WTC11 (cell line): ENCODE data around the gene ROBO4.

Experiments used
- ATF2 ChIP-seq: sonication (generic); formaldehyde crosslinking; IDR thresholded peaks from 2 replicates; pipeline ENCODE4 v1.8.1; 2022; ENCODE audit warnings: low read depth, missing genetic modification reagents, borderline replicate concordance
- CBFB ChIP-seq: sonication (generic); formaldehyde crosslinking; IDR thresholded peaks from 2 replicates; pipeline ENCODE4 v1.8.1; 2022; ENCODE audit warnings: mild to moderate bottlenecking, low read depth, missing genetic modification reagents
- FOXP1 ChIP-seq: sonication (generic); formaldehyde crosslinking; IDR thresholded peaks from 2 replicates; pipeline ENCODE4 v1.8.0; 2022; ENCODE audit warnings: missing genetic modification reagents, mild to moderate bottlenecking, moderate library complexity, borderline replicate concordance
- JUN ChIP-seq: sonication (generic); formaldehyde crosslinking; IDR thresholded peaks from 2 replicates; pipeline ENCODE4 v1.8.0; 2023; ENCODE audit warnings: mild to moderate bottlenecking, missing genetic modification reagents
- ZBTB21 ChIP-seq: sonication (generic); formaldehyde crosslinking; IDR thresholded peaks from 2 replicates; pipeline ENCODE4 v1.8.1; 2023; ENCODE audit warnings: mild to moderate bottlenecking, missing genetic modification reagents, borderline replicate concordance
- ZNF263 ChIP-seq: sonication (generic); formaldehyde crosslinking; IDR thresholded peaks from 2 replicates; pipeline ENCODE4 v1.8.1; 2022; ENCODE audit warnings: low read depth, mild to moderate bottlenecking, moderate library complexity, missing genetic modification reagents
- TF ChIP-seq, protein P1 (sequence below): fragments of 200-600 bp; IDR thresholded peaks from 2 replicates; pipeline ENCODE4 v1.8.0; 2022; ENCODE audit warnings: antibody characterized with exemption
- TF ChIP-seq, protein P2 (sequence below): sonication (generic); formaldehyde crosslinking; IDR thresholded peaks from 2 replicates; pipeline ENCODE4 v1.8.0; 2022; ENCODE audit warnings: mild to moderate bottlenecking, missing genetic modification reagents
- TF ChIP-seq, protein P3 (sequence below): sonication (generic); formaldehyde crosslinking; IDR thresholded peaks from 2 replicates; pipeline ENCODE4 v1.8.1; 2022; ENCODE audit warnings: mild to moderate bottlenecking, missing genetic modification reagents, moderate library complexity, borderline replicate concordance
- TF ChIP-seq, protein P4 (sequence below): sonication (generic); formaldehyde crosslinking; IDR thresholded peaks from 2 replicates; pipeline ENCODE4 v1.8.0; 2023; ENCODE audit warnings: mild to moderate bottlenecking, missing genetic modification reagents

DNA sequence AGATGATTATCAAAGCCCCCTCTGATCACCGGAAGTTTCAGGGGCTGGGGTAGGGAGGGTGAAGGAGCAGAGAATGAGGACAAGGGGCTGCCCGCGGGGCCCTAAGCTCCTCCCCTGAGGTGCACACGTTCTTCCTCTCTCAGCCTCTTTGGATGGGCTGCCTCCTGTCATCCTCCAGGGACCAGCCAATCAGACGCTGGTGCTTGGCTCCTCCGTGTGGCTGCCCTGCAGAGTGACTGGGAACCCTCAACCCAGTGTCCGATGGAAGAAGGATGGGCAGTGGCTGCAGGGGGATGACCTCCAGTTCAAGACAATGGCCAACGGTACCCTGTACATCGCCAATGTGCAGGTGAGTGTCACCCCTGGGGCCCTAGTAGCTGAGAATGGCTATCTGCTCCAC, 24.9 kb downstream of the ROBO4 start:
- TF ChIP-seq ZNF263 (CRISPR knock-in tag) = no peak
- no peak for TF ChIP-seq ZBTB21 (CRISPR knock-in tag)
- TF ChIP-seq, protein P1, sequence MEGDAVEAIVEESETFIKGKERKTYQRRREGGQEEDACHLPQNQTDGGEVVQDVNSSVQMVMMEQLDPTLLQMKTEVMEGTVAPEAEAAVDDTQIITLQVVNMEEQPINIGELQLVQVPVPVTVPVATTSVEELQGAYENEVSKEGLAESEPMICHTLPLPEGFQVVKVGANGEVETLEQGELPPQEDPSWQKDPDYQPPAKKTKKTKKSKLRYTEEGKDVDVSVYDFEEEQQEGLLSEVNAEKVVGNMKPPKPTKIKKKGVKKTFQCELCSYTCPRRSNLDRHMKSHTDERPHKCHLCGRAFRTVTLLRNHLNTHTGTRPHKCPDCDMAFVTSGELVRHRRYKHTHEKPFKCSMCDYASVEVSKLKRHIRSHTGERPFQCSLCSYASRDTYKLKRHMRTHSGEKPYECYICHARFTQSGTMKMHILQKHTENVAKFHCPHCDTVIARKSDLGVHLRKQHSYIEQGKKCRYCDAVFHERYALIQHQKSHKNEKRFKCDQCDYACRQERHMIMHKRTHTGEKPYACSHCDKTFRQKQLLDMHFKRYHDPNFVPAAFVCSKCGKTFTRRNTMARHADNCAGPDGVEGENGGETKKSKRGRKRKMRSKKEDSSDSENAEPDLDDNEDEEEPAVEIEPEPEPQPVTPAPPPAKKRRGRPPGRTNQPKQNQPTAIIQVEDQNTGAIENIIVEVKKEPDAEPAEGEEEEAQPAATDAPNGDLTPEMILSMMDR = no peak
- TF ChIP-seq CBFB (CRISPR knock-in tag) = no peak
- no peak for TF ChIP-seq ATF2
- no peak for TF ChIP-seq FOXP1 (CRISPR knock-in tag)
- TF ChIP-seq, protein P2, sequence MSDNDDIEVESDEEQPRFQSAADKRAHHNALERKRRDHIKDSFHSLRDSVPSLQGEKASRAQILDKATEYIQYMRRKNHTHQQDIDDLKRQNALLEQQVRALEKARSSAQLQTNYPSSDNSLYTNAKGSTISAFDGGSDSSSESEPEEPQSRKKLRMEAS (CRISPR knock-in tag) = no peak
- TF ChIP-seq, protein P3, sequence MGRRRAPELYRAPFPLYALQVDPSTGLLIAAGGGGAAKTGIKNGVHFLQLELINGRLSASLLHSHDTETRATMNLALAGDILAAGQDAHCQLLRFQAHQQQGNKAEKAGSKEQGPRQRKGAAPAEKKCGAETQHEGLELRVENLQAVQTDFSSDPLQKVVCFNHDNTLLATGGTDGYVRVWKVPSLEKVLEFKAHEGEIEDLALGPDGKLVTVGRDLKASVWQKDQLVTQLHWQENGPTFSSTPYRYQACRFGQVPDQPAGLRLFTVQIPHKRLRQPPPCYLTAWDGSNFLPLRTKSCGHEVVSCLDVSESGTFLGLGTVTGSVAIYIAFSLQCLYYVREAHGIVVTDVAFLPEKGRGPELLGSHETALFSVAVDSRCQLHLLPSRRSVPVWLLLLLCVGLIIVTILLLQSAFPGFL (CRISPR knock-in tag) = no peak
- TF ChIP-seq, protein P4, sequence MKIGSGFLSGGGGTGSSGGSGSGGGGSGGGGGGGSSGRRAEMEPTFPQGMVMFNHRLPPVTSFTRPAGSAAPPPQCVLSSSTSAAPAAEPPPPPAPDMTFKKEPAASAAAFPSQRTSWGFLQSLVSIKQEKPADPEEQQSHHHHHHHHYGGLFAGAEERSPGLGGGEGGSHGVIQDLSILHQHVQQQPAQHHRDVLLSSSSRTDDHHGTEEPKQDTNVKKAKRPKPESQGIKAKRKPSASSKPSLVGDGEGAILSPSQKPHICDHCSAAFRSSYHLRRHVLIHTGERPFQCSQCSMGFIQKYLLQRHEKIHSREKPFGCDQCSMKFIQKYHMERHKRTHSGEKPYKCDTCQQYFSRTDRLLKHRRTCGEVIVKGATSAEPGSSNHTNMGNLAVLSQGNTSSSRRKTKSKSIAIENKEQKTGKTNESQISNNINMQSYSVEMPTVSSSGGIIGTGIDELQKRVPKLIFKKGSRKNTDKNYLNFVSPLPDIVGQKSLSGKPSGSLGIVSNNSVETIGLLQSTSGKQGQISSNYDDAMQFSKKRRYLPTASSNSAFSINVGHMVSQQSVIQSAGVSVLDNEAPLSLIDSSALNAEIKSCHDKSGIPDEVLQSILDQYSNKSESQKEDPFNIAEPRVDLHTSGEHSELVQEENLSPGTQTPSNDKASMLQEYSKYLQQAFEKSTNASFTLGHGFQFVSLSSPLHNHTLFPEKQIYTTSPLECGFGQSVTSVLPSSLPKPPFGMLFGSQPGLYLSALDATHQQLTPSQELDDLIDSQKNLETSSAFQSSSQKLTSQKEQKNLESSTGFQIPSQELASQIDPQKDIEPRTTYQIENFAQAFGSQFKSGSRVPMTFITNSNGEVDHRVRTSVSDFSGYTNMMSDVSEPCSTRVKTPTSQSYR (CRISPR knock-in tag) = no peak
- TF ChIP-seq JUN (CRISPR knock-in tag) = no peak
